Limb (tissue), 2 donors: Measurements from ENCODE around the gene CAST.
"Not testable (repeated sequence)": the region's sequence is repeated elsewhere in the genome, so short reads cannot be mapped to it uniquely, and the experiment has no call there.

Experiments used
- DNase-seq, 2 donors: peaks; one replicate each; pipeline ENCODE4 v3.0.0-alpha.2; 2016; ENCODE audit errors: extremely low spot score in 2 of 2

The CAST gene, protein sequence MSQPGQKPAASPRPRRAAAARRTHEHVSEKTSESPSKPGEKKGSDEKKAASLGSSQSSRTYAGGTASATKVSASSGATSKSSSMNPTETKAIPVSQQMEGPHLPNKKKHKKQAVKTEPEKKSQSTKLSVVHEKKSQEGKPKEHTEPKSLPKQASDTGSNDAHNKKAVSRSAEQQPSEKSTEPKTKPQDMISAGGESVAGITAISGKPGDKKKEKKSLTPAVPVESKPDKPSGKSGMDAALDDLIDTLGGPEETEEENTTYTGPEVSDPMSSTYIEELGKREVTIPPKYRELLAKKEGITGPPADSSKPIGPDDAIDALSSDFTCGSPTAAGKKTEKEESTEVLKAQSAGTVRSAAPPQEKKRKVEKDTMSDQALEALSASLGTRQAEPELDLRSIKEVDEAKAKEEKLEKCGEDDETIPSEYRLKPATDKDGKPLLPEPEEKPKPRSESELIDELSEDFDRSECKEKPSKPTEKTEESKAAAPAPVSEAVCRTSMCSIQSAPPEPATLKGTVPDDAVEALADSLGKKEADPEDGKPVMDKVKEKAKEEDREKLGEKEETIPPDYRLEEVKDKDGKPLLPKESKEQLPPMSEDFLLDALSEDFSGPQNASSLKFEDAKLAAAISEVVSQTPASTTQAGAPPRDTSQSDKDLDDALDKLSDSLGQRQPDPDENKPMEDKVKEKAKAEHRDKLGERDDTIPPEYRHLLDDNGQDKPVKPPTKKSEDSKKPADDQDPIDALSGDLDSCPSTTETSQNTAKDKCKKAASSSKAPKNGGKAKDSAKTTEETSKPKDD

DNA sequence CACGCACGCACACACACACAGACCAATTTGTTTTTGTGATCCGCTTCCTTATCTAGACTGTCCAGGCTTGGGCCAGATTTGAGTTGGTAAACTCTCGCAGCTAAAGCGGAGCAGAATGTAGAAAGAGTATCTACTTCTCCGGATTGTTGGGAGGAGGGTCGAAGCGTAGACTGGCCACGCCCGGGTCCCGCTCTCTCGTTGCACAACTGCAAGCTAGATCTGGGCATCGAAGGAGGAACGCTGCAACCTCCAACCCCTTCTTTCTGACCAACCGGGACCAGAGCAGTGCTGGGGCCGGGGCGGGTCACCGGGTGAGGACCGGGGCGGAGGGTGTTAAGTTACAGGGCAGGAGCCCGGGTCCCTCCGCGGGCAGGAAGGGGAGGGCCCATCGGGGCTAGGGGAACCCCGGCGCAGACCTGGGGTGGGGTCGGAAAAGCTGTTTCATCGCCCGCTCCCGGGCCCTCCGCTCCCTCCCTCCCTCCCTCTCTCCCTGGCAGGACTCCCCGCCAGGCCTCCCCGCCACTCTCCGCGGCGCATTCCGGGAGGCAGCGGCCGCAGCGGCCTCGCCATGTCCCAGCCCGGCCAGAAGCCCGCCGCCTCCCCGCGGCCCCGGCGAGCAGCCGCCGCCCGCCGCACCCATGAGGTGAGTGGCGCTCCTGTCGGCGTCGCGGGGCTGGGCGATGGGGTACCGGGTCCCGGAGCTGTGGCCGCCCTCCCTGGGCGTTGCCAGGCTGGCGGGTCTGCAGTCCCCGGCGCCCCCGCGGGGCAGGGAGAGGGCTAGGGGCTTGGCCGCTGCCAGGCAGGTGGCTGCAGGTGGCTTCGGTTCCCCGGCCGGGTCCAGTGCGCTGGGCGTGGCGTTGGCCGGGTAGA, at the start of gene CAST:
Gene CAST (plus strand): TSS at position 522 of the 870 bp plus-strand sequence. CDS start 47 bp downstream, at position 569.
- peak; percentile 78 to 82 for DNase-seq

DNA sequence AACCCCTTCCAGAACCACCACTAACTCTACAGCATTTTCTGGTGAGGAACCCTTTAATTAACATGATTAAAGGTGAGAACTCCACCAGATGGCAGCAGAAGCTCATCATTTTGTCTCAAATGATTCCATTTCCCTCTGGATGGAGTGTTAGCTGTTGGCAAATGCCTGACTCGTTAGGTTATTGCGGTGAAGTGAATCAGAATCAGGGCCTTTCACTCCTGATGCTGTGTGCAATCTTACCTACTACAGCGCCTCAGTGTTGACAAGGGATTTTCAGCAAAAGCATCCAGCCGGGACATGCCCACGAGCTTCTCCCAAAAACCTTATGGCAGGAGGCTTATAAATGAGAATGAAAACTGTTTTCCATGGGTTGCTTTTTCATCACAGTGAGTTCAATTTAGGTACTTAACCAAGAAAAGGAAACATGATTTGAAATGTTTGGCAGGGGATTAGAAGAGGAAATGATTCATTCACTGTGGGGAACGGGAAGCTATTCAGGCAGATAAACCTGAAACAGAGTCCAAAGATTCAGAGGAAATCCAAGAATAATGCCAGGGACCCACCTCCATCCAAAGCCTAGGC, 48.0 kb upstream of the CAST start:
- DNase-seq = peak; percentile 62 to 77

DNA sequence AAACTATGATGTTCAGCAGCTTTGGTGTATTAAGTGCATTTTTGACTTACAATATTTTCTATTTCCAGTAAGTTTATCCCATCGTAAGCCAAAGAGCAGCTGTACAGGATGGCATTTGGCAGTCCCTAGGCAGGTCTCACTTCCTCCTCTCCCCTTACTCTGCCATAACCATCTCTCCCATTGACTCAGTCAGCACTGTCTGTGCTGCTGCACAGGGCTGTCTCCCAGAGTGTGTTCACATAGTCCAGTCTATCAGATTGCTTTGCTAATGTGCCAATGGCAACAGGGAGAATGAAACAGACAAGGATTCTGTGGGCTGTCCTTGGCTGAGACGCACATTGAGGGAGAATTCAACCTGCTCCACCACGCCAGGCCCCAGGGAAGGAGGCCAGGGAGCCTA, 47.0 kb upstream of the CAST start:
- no peak for DNase-seq

GRCh38 chr5:96616801-96617200, 45.4 kb upstream of the CAST start:
- DNase-seq = no peak

DNA sequence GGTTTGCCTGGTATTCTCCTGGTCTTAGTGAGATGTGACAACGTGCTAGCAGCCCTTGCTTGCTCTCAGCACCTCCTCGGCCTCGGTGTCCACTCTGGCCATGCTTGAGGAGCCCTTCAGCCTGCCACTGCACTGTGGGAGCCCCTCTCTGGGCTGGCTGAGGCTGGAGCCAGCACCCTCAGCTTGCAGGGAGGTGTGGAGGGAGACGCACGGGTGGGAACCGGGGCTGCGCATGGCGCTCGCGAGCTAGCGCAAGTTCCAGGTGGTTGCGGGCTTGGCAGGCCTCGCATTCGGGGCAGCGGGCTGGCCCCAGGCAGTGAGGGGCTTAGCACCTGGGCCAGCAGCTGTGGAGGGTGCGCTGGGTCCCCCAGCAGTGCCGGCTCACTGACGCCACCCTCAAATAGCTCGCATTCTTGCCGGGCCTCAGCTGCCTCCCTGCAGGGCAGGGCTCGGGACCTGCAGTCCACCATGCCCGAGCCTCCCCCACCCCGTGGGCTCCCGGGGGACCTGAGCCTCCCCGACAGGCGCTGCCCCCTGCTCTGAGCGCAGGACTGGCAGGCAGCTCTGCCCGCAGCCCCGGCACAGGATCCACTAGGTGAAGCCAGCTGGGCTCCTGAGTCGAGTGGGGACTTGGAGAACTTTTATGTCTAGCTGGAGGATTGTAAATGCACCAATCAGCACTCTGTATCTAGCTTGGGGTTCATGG, 43.7 kb upstream of the CAST start:
- not testable (repeated sequence) for DNase-seq

DNA sequence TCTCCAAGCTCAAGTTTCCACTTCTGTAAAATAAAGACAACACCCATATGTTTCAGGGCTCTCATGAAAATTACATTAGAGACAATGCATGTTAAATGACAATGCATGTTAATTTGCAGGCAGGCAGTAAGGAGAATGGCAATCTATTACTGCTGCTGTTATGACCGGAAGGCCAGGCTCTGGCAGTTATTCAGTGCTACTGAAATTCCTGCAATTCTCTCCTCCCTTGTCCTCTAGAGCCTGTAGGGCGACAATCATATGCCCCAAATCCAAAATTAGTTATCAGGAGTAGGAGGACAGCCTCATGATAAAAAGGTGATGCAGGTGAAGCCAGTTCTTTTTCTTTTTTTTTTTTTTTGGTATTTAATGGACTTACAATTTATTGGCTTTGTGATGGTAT, 42.2 kb upstream of the CAST start:
- no peak for DNase-seq

GRCh38 chr5:96624596-96624995, 37.6 kb upstream of the CAST start:
- DNase-seq = no peak

- DNase-seq = no peak
Observed at GRCh38 chr5:96625365-96625764, 36.8 kb upstream of the CAST start.

DNA sequence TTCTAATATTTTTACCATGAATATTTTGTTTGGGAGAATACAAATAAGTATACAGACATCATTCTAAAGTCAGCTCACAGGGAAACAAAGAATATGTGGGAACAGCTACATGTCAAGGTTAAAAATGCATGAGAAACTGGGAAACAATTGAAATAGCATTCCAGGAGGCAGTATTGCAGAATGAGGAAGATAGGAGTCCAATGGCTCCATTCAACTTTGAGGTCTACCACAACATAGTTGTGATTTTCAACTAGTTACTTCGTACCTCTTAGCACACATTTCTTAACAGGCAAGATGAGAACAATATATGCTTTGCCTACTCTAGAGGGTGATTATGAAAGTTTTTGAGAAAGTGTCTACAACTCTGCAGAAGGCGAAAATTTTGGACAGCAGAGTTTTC, 35.2 kb upstream of the CAST start:
- no peak for DNase-seq

DNA sequence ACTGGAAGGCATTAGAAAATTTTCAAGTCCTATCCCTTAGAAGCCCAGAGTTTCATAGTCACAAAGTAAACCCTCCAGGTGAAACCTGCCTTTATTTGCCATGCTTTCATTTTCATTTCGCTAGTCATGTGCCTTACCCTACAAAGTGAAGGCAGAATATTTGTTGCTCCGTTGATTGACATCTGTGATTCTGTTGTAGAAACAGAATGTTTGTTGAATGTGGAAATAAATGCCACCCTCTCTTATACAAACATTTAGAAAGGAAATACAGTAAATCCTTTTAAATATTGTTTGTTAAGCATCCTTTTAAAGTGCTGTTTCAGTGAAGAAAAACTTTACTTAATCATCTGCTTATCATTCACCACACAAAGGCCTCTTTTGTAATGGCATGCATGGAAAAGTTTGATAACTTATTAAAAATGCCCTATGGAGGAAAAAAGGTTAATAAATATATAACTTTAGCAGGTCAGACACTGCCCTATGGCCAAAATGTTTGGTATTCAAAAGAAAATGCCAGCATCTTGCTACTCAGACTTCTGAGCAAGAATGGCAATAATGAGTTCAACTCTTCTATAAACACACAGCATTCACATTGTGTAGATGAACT, 34.3 kb upstream of the CAST start:
- no peak for DNase-seq

- DNase-seq = no peak
Observed at GRCh38 chr5:96628406-96628805, 33.8 kb upstream of the CAST start.

DNA sequence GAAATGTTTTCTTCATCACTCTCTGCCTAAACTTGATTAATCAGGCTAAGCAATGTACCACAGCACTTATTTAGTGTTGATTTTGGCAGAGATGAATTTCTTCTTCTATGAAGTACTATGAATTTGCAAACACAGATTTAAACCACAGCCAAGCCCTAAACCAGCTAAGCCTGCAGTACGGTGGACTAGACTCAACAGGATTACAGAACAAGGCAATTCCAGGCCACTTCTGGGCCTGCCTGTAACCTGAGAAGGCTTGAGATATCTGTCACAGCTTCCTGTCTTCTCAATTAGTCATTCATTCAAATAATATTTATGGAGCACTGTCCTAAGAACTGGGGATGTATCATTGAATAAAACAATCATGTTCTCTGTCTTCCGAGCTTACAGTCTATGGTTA, 32.4 kb upstream of the CAST start:
- no peak for DNase-seq

- DNase-seq = no peak
Observed at GRCh38 chr5:96633820-96634219, 28.4 kb upstream of the CAST start.

DNA sequence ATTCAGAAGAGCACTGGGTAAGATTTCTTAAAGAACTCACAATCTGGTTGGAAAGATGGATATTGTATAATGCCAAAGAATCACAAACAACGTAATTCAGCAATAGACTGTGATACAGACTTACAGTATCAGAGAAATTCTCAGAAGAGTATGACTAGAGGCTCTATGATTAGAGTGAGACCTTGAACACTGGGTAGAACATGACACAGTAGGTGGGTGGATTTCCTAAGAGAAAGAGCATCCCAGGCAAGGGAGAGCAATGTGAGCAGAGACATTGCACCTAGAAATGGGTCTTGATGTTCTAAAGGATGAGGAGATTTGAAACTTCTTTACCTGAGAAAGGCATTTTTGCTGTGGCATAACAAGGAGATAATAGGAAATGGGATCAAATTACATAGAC, 27.3 kb upstream of the CAST start:
- DNase-seq = no peak

DNA sequence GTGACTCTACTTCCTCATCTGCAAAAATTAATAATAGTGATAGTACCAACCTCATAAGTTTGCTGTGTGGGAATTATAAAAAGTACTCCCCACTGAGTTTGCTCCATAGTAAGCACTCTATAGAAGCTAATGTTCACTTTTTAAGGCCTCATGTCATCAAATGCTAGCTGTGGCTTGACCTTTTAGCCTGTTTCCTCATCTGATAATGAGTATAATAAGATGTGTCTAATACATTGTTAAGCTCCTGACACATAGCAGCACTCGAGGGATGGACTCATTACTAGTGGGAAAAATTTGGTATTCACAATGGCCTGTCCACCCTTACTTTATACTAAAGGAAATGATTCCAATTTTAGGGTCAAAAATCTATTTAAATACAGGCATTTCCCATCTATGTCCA, 26.1 kb upstream of the CAST start:
- no peak for DNase-seq

- no peak for DNase-seq
Observed at GRCh38 chr5:96636594-96636993, 25.6 kb upstream of the CAST start.

DNA sequence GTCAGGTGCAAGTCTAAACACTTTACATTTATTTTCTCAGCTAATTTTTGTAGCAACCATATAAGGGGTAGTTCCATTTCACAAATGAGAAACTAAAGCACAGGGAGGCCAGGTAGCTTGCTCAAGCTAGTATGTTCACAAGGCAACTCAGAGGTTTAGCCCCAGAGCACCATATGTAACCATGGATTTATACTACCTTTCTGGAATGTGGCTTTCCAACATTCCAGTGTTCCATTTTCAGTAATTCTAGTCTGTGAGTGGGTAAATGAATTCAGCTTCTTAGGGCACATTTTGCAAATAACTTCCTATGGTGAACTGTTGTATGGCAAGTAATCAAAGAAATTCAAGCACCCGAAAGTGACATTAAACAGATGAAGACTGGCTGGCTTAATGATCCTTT, 25.0 kb upstream of the CAST start:
- DNase-seq = no peak

DNA sequence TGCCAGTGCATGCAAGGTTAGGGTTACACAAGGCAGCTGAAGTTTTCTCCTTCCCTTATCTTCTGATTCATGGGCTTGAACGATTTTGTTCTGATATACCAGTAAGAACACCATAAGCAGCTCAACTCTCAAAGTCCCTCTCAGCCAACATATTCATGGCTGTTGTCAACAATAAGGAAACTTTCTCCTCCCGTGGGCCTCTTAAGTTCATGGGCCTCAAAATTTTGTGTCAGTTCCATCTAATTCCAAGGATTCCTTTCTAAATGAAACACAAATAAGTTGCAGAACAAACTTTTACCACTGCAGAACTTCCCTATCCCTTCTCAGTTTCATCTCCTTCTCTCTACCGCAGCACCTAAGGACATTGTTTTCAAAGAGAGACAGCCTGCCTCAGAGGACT, 23.6 kb upstream of the CAST start:
- DNase-seq = no peak

DNA sequence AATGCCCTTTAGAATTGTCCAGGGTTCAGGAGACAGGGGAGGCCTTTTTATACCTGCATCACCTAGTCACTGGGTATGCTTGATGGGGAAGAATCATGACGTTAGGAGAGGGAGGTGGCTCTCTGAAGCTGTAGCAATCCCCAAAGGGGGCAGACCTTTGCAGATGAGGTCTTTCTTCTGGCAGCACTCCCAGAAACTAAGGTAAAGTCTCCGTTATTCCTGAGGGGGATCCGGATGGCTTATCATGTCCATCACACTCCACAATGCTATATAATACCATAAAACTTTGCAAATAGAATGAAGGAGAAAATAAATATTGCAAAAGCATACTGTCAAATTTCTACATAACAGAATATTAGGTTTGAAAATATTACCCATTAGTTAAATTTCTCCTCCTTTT, 21.5 kb upstream of the CAST start:
- DNase-seq = no peak
